ENCODE data around the gene SCN10A.

SCN10A gene

DNA sequence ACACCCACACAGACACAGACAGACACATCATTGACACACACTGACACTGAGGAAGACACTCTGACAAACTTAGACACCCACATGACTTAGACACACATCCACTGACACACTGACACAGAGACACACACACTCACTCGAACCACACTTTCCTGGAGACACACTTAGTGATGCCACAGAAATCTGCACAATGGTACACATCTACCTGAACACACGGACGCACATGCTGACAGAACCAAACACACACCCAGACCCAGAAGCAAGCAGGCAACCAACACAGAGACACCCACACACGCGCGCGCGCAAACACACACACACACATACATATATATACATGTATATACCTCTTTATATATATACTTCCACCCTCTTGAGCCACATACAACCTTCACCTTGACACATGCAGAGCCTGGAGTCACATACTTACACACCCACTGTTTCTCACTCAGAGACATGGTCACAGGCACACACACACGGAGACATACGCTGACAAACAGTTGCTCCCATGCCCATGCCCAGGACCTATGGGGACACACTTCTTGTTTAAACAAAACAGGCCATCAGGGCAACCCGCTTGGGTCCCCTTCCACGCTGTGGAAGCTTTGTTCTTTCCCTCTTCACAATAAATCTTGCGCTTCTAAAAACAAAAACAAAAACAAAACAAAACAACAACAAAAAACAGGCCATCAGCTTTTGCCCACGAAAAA lies 165.6 kb downstream of the SCN10A start:
- peak; percentile 13 for DNase-seq

DNA sequence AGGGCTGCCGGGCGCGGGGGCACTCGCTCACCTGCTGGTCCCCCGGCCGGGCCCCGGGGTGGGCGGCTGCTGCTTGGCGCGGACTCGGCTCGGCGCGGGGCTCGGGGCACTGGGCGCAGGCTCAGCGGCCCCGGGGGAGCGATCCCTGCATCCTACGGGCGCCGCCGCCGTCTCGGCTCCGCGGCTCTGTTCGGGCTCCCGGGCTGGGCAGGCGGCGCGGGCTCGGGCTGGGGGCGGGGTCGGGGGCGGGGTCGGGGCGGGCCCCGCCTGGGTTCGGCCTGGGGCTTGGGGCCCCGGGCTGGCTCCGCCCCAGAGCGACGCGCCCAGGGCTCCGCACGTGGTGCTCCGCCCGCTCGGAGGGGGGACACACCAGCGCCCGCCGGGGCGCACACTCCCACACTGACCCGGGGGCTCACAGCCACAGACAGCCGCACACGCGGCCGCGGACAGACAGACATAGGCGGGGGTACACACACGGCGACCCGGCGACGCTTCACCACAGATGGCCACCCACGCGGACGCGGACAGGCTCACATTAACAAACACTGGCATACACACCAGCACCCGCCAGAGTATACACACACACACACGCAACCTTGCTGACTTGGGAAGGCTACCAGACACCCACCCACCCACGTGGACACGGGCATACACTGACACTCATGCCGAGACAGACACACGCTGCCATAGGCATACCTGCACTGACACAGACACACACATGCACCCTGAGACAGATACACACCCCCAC lies 166.3 kb downstream of the SCN10A start, which contains the start of gene SCN5A:
Gene SCN5A (minus strand): TSS at position 188 of the 748 bp plus-strand sequence. CDS start 16,380 bp downstream, outside the sequence.
- DNase-seq = peak; percentile 64

DNA sequence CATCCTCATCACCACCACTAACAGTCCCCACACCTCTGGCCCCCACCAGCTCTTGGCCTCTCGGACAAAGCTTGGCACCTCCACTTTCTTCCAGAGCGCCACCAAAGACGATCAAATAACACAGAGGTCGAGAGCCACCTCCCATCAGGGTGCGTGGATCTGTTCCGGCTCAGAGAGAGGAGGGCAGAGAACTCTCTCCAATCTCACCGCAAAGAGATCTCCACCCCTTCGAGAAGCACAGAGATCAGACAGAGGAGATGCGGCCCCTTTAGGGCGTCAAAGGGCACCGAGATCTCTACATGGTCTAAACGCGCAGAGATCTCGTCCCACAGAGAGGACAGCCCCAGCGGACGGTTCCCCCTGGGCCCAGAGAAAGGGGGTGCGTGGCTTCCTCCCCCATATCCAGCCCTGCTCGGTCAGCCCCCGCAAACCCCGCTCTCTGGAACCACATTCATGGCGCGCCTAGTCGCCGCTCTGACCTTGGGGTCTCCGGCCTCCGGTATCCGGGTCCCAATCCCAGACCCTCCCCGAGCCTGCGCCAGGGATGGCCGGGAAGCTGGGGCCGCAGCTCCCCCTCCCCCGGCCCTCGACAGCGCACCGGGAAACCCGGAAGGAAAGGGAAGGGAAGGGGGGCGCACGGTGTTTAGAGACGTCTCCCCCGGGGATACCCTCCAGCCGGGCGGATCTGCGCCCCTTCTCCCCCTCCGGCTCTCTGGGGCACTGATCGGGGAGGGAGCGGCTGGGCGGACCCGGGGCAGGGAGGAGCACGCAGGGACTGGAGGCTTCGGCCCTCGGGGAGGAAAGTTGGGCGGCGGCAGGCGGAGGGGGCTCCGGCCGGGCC lies 167.1 kb downstream of the SCN10A start:
- no peak for DNase-seq

DNA sequence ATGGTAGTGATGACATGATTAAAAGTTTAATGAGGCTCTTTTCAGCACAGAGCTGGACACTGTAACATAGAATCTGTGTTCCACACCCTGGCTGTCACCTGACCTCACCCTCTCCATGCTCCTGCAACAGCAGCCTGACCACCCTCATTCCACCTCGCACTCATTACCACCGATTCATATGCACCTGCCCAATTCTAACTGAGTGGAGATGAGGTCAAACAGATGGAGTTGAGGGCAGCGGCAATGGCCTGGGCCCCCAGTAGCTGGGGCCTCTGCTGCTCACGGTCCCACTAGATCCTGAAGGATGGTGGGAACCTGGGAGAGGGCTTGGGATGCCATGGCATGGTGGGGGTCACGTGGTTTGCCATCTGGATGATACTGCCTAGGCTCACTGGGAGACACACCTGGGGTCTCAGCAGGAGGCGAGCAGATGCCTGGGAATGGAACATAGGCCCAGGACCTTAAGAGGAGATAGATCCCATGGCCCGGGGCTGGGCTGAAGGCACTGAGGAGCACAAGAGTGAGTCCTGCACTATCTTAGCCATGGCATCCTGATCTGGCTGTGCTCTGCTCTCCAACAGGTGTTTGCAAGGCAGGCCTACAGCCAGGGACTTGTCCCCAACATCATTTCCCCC lies 167.9 kb downstream of the SCN10A start:
- no peak for DNase-seq

DNA sequence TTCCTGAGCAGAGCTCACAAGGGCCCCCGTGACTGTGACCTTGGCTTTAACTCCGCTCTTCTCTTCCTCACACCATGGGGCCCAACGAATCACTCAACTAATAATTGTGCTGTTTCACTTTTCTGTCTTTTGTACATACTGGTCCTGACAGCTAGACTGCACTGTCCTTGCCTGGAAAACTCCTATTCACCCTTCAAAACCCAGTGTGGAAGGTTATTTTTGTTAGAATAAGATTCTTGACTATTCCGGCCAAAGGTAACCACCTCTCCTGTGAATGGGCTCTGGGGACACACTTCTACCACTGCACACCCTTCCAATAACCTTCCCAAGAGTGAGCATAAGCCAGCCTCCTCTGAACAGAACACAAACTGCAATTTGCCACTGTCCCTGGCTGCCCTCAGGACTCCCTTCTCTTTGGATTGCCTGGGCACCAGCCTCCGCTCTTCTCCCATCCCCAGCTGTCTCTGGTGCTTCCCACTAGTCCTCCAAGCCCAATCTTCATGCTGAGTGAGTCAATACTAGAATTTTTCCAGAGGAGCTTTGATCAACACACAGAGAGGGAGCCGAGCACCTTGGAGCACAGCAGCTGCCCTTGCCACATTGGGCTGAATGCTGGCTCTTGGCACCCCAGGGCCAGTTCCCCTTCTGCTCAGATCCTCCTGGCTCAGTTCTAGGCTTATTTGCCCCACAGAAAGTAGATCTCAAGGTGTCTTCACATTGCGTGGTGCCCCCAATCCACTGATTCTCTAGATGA lies 168.6 kb downstream of the SCN10A start:
- DNase-seq = no peak
